Large intestine (tissue), 3 donors: ENCODE data around the gene PTPN9. TPM values are rescaled to one million over a fixed set of nuclear protein-coding genes. Genes with fewer than 3 reads are reported as not detected.
"Not testable (repeated sequence)": the region's sequence is repeated elsewhere in the genome, so short reads cannot be mapped to it uniquely, and the experiment has no call there.

ENCODE experiments used
- DNase-seq, 2 donors: peaks; one replicate each; pipeline versions ENCODE4 v3.0.0 to v3.0.0-alpha.2; 2013
- H3K27ac ChIP-seq: one replicate; pipeline ENCODE4 v1.5.1; 2013; ENCODE audit warnings: low read length
- H3K27me3 ChIP-seq: 2 replicates; pipeline ENCODE4 v1.6.1; 2013; ENCODE audit warnings: low read length; ENCODE audit not compliant: control insufficient read depth, insufficient read depth
- H3K36me3 ChIP-seq: 2 replicates; pipeline ENCODE4 v1.6.1; 2013; ENCODE audit warnings: low read length; ENCODE audit not compliant: control insufficient read depth, insufficient read depth
- H3K4me1 ChIP-seq: one replicate; pipeline ENCODE4 v1.6.1; 2013; ENCODE audit warnings: low read length; ENCODE audit not compliant: control insufficient read depth, insufficient read depth
- H3K4me3 ChIP-seq: one replicate; pipeline ENCODE4 v1.5.1; 2013; ENCODE audit warnings: low read length
- H3K9me3 ChIP-seq: one replicate; pipeline ENCODE4 v1.6.1; 2013; ENCODE audit warnings: mild to moderate bottlenecking, low read depth, low read length, moderate library complexity; ENCODE audit not compliant: control insufficient read depth
- WGBS: methylation state at CpG from one replicate; pipeline ENCODE4 v1.1.5; 2013; ENCODE audit warnings: low lambda C conversion rate; ENCODE audit not compliant: insufficient coverage; 5-methylcytosine and 5-hydroxymethylcytosine counted together
- polyA plus RNA-seq: library from polyadenylated mRNA; unstranded; fragments of 120-200 nt; gene quantifications from one replicate; pipeline ENCODE4 v1.2.1, GENCODE V29; 2013

Gene PTPN9
- polyA plus RNA-seq, 1 donor: 42.3 TPM

DNA sequence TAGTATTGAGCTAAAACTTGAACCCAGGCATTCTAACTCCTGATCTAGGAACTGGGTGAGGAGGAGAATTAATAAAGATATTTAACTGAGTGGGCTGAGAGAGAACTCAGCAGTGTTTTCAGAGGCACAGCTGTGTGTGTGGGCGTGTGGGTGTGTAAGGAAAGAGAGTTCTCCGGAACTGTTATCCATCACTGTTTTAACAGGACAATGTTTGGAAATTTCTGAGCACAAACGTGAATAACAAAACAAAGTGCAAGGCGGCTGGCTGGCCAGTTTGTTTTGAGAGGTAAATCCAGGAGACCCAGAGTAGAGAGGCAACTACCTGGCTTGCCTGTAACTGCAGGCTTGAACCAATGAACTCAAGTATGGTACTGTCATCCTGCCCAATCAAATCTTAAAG lies 5.0 kb upstream of the PTPN9 start:
- DNase-seq: no peak
- no CpG with 5 or more reads among the region's 4 CpGs for WGBS
- no peaks in the 10 kb centered on the region for H3K9me3 ChIP-seq
- no peaks in the 10 kb centered on the region for H3K27me3 ChIP-seq
- no peak overlapping the region for H3K4me3 ChIP-seq
- no peaks in the 10 kb centered on the region for H3K36me3 ChIP-seq
- H3K27ac ChIP-seq: no peak overlapping the region
- H3K4me1 ChIP-seq: no peaks in the 10 kb centered on the region

DNA sequence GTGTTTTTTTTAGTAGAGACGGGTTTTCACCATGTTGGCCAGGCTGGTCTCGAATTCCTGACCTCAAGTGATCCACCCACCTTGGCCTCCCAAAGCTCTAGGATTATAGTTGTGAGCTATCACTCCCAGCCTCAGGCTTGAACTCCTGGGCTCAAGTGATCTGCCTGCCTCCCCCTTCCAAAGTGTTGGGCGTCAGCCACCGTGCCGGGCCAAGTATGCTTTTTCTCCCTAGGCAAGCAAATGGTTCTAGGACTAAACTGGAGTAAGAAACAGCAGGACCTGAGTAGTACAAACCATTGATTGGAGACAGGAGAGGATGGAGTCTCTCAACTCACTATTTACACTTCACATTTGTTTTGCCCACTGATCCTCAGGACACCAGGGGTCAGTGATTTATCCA lies 4.6 kb upstream of the PTPN9 start:
- H3K9me3 ChIP-seq: no peaks in the 10 kb centered on the region
- no peaks in the 10 kb centered on the region for H3K4me1 ChIP-seq
- H3K36me3 ChIP-seq: no peaks in the 10 kb centered on the region
- no peak for DNase-seq
- H3K4me3 ChIP-seq: no peak overlapping the region
- WGBS: no CpG with 5 or more reads among the region's 5 CpGs
- H3K27me3 ChIP-seq: no peaks in the 10 kb centered on the region
- H3K27ac ChIP-seq: no peak overlapping the region

DNA sequence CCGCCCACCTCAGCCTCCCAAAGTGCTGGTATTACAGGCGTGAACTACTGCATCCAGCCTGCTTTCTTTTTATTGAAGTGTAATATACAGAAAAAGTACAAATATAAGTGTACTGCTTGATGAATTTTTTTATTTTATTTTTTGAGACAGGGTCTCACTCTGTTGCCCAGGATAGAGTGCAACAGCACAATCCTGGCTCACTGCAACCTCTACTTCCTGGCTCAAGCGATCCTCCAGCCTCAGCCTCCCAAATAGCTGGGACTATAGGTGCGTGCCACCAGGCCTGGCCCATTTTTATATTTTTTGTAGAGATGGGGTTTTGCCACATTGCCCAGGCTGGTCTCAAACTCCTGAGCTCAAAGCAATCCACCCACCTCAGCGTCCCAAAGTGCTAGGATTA lies 3.8 kb upstream of the PTPN9 start:
- not testable (repeated sequence) for H3K9me3 ChIP-seq, H3K27ac ChIP-seq, H3K4me1 ChIP-seq, H3K36me3 ChIP-seq, H3K27me3 ChIP-seq, DNase-seq, H3K4me3 ChIP-seq
- WGBS: no CpG with 5 or more reads among the region's 5 CpGs

DNA sequence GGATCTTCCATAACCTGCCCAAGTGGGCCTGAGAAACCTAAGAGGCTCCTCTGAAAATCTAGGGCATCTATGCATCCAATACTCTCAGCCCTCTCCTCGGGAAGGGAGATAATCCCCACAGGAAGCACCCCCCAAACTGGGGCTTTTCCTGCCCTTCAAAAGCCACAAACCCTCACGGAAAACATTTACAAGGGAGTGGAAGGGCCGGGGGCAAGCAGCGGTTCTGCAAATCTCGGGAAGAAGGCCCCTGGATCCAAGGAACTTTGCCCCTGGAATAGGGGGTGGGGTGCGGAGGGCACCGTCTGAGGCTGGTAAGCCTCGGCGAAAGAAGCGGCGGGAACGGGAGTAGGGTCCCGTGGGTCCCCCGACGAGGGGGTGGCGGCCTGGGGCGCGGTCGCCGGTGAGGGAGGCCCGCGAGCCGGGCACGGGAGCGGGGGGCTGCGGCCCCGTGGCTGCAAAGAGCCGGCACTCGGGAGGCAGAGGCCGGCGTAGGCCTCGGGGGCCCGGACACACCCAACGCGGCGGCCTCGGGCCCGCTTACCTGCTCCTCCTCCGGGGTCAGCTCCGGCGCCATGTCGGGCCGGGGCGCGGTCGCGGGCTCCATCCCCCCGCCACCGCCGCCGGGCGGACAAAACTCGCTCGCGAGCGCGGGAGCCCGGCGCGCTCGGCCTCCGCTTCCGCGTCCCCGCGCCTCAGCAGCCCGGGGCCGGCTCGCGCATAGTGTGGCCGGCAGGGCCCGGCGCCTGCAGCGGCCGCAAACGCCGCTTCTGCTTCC lies 755 bp downstream of the PTPN9 start:
- WGBS: no CpG with 5 or more reads among the region's 77 CpGs
- Histone ChIP-seq H3K27ac (peak overlapping the region; percentile 87), H3K9me3 (no peaks in the 10 kb centered on the region), H3K27me3 (no peaks in the 10 kb centered on the region), H3K4me1 (no peaks in the 10 kb centered on the region), H3K36me3 (no peaks in the 10 kb centered on the region), H3K4me3 (peak overlapping the region; percentile 81)
- peak in 1 of 2 donors; percentile 78 for DNase-seq

DNA sequence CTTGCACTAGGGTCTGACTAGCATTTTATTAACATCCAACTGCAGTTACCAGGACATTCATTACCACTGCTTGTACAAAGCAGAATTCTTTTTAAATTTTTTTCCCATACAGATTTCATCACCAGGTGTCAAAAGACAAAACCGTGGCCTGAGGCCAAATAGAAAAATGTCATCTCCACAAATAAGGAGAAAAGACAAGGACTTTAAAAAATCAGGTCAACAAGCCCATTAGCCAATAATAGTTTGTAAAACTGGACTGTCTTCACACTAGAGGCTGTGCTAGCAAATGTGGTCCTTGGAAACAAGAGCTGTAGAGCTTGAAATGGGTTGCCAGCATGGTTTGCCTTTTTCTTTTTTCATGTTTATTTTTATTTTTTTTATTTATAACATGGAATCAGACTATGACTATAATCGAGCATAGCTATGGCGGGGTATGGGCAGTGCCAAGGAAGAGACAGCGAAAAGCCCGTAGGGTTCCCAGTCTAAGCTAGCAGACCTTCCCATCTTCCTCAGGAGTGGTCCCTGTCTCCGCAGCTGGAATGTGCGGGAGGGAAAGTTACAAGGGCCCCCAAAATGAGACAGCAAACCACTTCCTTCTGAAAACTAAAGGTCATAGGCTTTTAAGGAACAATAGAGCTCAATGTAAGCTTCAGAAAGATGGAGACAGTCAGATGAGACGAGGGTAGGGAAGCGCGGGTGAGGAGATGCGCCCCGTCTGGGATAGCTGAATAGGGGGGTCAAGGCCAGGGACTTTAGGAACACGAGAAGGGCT lies 1.5 kb downstream of the PTPN9 start:
- Histone ChIP-seq H3K9me3 (no peaks in the 10 kb centered on the region), H3K27ac (peak overlapping the region; percentile 80), H3K36me3 (no peaks in the 10 kb centered on the region), H3K4me3 (peak overlapping the region; percentile 81), H3K4me1 (no peaks in the 10 kb centered on the region), H3K27me3 (no peaks in the 10 kb centered on the region)
- WGBS: 0% methylated on average over 3 of the region's 13 CpGs
- DNase-seq: no peak

DNA sequence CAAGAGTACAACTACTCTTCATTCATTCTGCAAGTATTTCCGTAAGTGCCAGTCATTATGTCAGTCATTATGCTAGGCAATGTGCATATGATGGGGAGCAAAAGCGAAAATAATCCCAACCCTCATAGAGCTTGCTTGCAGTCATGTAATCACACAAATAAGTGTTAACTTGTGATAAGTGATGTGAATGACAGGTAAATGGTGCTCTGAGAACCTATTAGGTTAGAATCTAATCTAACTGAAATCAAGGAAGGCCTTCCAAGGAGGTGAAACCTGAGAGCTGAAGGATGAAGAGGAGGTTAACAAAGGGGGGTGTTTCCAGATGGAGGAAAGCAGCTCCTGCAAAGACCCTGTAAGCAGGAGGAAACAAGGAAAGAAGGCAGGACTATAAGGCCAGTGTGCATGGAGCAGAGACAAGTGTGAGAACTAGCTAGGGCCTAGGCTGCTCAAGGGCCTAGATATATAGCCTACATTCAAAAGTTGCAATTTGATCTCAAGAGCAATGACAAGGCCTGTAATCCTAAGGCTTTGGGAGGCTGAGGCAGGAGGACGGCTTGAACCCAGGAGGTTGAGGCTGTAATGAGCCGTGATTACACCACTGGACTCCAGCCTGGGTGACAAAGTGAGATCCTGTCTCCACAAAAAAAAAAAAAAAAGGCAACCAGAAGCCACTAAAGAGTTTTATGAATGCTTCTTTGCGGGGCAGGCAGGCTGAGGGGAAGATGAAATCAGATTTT lies 5.3 kb downstream of the PTPN9 start:
- Histone ChIP-seq H3K27me3 (no peaks in the 10 kb centered on the region), H3K4me1 (no peaks in the 10 kb centered on the region), H3K36me3 (peaks cover 2% of the 10 kb centered on the region), H3K9me3 (no peaks in the 10 kb centered on the region), H3K4me3 (no peak overlapping the region), H3K27ac (no peak overlapping the region)
- WGBS: no CpG with 5 or more reads among the region's 5 CpGs
- no peak for DNase-seq

DNA sequence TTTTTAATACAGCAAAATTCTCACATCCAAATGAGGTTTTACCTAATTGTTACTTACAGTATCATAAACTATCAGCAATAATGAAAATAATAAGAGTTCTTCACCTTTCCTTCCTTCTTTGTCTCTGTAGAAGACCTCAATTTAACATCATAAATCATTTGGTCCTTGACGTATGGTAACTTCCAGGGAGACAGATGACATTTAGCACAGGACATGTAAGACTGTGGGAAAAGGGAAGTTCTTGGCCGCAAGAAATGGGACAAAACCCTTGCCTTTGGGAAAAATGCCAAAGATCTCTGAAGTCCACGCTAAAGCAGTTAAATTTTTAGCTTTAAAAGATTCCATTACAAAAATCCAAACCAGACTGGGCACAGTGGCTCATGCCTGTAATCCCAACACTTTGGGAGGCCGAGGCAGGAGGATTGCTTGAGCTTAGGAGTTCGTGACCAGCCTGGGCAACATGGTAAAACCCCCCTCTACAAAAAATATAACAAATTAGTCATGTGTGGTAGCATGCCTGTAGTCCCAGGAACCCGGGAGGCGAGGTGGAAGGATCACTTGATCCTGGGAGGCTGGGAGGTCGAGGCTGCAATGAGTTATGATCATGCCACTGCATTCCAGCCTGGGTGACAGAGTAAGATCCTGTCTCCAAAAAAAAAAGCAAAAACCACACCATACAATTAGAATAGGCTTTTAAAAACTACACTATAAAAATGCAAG lies 8.8 kb downstream of the PTPN9 start:
- no CpG with 5 or more reads among the region's 8 CpGs for WGBS
- H3K4me3 ChIP-seq: no peak overlapping the region

DNA sequence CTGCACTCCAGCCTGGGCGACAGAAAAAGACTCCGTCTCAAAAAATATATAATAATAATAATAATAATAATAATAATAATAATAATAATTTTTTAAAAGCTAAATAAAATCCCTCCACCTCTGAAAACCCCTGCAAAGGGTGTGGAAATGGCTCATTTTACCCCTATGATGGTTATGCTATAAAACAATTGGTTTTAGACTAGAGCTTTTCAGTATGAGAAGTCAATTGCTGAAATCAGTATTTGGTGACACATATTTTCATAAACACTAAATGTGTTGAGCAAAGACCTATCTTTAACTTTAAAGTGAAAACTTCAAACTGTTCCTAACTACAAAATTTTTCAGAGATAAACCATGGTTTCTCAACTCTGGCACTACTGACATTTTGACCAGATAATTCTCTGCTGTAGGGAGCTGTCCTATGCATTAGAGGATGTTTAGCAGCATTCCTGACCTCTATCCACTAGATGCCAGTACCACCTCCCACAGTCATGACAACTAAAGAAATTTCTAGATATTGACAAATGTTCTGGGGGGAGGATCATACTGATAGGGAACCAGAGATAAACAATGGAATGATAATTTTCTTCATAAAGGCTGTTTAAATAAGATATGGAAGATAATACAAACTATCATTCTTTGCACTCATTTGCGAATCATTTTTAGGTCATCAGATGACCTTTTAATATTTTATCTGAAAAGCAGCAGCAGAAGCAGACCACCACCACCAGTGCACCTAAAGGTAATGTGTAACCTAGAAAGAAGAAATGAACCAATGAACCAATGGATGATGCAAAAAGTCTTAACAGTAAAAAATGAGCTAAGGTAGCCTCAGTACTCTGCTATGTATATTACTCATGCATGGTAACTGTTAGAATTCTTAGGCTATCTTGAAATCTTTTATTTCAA lies 13.8 kb downstream of the PTPN9 start:
- WGBS: no CpG with 5 or more reads among the region's 3 CpGs
- no peak for DNase-seq

More for the DNA sequence above, 8.8 kb downstream of the PTPN9 start:
- Histone ChIP-seq H3K27me3 (no peaks in the 10 kb centered on the region), H3K27ac (no peak overlapping the region), H3K36me3 (peaks cover 2% of the 10 kb centered on the region), H3K9me3 (no peaks in the 10 kb centered on the region), H3K4me1 (no peaks in the 10 kb centered on the region)
- no peak for DNase-seq

DNA sequence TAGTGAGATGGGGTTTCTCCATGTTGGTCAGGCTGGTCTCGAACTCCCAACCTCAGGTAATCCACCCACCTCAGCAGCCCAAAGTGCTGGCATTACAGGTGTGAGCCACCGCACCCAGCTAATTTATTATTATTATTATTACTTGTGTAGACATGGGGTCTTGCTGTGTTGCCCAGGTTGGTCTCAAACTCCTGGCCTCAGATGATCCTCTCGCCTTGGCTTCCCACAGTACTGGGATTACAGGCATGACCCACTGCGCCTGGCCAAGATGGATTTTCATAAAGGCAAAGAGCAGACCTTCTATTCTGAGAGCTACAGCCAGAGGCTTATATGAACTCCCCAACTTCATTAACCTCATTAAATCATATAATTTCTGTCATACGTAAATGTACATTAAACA lies 17.2 kb downstream of the PTPN9 start:
- Histone ChIP-seq H3K4me1 (no peaks in the 10 kb centered on the region), H3K36me3 (peaks cover 4% of the 10 kb centered on the region), H3K27me3 (no peaks in the 10 kb centered on the region), H3K9me3 (peaks cover 8% of the 10 kb centered on the region), H3K4me3 (no peak overlapping the region), H3K27ac (no peak overlapping the region)
- no CpG with 5 or more reads among the region's 5 CpGs for WGBS
- no peak for DNase-seq

More for the DNA sequence above, 13.8 kb downstream of the PTPN9 start:
- Histone ChIP-seq H3K4me1 (no peaks in the 10 kb centered on the region), H3K27ac (no peak overlapping the region), H3K4me3 (no peak overlapping the region), H3K9me3 (no peaks in the 10 kb centered on the region), H3K36me3 (peaks cover 4% of the 10 kb centered on the region), H3K27me3 (no peaks in the 10 kb centered on the region)
